ENCODE results near the gene AFTPH.

Gene AFTPH

DNA sequence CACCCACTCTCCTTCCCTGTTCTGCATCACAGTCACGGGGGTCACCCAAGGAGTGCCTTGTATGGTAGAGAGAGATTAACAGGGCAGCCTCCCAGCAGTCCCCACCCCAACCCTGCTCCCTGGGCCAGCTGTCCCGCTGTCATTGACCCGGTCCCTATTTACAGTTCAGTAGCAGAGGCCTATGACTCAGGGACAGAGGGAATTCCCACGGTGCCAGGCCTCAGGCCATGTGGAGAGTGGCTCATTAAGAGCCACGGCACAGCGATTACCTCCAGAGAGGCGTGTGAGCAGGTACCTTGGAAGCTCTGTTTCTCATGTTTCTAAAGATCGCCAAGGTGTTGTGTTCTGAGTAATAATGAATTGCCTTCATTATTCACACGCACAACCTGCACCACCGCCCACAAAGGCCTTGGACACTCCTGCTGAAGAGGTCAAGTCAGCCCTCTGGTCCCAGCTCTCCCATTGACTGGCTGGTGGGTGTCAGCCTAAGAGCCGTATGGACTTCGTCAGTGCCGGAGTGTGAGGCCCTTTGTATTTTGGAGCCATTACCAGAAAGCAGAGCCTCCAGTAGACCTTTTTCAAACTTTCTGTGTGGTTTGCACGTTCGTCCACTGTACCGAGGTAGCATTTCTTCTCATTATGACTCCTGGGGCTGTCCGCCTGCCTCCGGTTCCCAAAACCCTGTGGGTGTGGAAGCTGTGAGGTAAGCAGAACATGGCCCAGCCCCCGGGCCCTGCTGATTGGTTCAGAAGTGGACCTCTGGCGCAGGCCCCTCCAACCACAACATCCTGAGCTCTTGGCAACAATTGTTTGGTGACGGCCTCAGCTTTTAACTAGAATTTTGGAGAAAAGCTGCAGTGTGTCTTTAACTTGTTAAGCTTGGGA lies 82.6 kb downstream of the AFTPH start:
- DNase-seq (ENCODE audit: low read depth) = no peak
- H3K4me3 ChIP-seq (ENCODE audit: low read depth, low read length) = no peak overlapping the region

GRCh38 chr2:64607381-64608304 lies 83.5 kb downstream of the AFTPH start:
- no peak for DNase-seq (ENCODE audit: low read depth)
- H3K4me3 ChIP-seq (ENCODE audit: low read depth, low read length) = no peak overlapping the region

DNA sequence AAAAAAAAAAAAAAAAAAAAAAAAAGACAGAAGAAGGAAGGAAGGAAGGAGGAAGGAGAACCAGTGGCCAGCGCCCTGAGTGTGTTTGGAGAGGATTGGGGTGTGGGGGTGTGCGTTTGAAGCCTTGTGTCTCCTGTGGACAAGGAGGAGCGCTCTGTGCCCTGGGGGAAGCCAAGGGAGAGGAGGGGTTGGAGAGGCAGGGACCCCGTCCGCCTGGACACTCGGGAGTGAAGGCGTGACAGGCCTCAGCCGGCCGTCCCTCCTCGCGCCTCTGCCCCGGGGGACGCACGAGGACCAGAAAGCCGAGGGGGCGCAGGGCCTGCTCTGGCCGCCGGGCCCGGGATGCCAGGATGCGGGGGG lies 84.7 kb downstream of the AFTPH start:
- peak overlapping the region; percentile 32 for H3K4me3 ChIP-seq (ENCODE audit: low read depth, low read length)
- DNase-seq (ENCODE audit: low read depth) = no peak

GRCh38 chr2:64609227-64609941 lies 85.3 kb downstream of the AFTPH start:
- H3K4me3 ChIP-seq (ENCODE audit: low read depth, low read length) = peak overlapping the region; percentile 42
- no peak for DNase-seq (ENCODE audit: low read depth)

GRCh38 chr2:64609942-64610281 lies 85.8 kb downstream of the AFTPH start:
- no peak for DNase-seq (ENCODE audit: low read depth)
- H3K4me3 ChIP-seq (ENCODE audit: low read depth, low read length) = no peak overlapping the region

DNA sequence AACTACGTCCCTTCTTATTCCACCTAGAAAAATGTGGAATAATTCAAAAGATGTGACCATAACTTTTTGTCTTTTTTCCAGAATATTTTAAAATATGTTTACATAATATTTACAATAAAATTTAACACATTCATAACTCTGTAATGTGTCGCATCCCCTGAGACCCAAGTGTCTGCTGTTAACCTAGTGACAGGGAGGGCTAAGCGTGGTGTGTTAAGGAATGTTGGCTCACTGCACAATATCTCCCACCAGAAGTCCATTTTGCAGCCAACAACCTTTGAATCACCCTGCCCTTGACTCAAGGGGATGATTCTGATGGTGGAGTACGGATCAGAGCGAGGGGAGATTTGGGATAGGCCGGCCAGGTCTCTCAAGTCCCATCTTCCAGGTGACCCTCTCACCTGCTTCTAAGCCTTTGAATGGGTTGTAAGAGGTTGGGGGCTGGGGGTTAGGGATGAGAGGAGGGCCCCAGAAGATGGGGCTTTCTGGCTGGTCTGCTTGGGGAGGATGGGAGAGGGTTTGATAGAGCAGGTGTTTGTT lies 86.3 kb downstream of the AFTPH start:
- H3K4me3 ChIP-seq (ENCODE audit: low read depth, low read length) = no peak overlapping the region
- no peak for DNase-seq (ENCODE audit: low read depth)

GRCh38 chr2:64612575-64613195 lies 88.6 kb downstream of the AFTPH start:
- DNase-seq (ENCODE audit: low read depth) = no peak

GRCh38 chr2:64613276-64613675 lies 89.1 kb downstream of the AFTPH start:
- H3K4me3 ChIP-seq (ENCODE audit: low read depth, low read length) = no peak overlapping the region
- peak; percentile 41 for DNase-seq (ENCODE audit: low read depth)

More at GRCh38 chr2:64612575-64613195, 88.6 kb downstream of the AFTPH start:
- H3K4me3 ChIP-seq (ENCODE audit: low read depth, low read length) = no peak overlapping the region

- no peak for DNase-seq (ENCODE audit: low read depth)
- no peak overlapping the region for H3K4me3 ChIP-seq (ENCODE audit: low read depth, low read length)
These were observed 91.2 kb downstream of the AFTPH start for GRCh38 chr2:64615192-64615763.

DNA sequence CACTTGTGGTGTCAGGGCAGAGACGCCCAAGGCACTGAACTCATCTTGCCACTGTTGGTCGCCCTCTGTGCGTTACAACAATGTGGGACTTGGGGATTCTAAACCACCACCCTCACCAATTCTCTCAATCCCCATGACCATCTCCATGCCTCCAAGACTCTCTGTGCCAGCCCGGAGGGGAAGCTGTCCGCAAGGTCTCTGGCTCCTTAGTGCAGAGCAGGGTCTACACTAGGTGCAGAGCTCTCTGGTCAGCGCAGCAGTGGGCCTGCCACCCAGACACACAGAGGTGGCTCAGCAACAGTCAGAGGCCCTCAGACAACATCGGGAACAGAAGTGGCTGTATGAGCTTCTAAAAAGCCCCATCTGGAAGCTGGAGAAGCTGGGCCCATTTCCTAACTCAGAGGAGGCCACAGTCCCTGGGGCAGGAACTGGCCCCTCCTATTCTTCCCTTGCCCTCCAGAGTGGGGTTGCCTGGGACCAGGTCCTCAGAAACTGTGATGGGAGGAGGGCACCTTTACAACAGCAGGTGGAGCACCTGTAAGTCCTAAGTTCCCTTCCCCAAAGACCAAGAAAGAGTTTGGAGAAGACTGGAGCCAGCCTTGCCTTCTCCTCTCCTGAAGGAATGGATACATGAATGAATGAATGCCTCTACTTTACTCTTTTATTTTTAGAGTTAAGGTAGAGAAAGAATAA lies 91.9 kb downstream of the AFTPH start:
- H3K4me3 ChIP-seq (ENCODE audit: low read depth, low read length) = no peak overlapping the region
- DNase-seq (ENCODE audit: low read depth) = no peak

- H3K4me3 ChIP-seq (ENCODE audit: low read depth, low read length) = no peak overlapping the region
- no peak for DNase-seq (ENCODE audit: low read depth)
These were observed 93.6 kb downstream of the AFTPH start for GRCh38 chr2:64617631-64618151.

GRCh38 chr2:64620661-64621060 lies 96.5 kb downstream of the AFTPH start:
- H3K4me3 ChIP-seq (ENCODE audit: low read depth, low read length) = no peak overlapping the region
- DNase-seq (ENCODE audit: low read depth) = no peak

GRCh38 chr2:64622443-64623241 lies 98.5 kb downstream of the AFTPH start:
- no peak for DNase-seq (ENCODE audit: low read depth)
- H3K4me3 ChIP-seq (ENCODE audit: low read depth, low read length) = no peak overlapping the region

DNA sequence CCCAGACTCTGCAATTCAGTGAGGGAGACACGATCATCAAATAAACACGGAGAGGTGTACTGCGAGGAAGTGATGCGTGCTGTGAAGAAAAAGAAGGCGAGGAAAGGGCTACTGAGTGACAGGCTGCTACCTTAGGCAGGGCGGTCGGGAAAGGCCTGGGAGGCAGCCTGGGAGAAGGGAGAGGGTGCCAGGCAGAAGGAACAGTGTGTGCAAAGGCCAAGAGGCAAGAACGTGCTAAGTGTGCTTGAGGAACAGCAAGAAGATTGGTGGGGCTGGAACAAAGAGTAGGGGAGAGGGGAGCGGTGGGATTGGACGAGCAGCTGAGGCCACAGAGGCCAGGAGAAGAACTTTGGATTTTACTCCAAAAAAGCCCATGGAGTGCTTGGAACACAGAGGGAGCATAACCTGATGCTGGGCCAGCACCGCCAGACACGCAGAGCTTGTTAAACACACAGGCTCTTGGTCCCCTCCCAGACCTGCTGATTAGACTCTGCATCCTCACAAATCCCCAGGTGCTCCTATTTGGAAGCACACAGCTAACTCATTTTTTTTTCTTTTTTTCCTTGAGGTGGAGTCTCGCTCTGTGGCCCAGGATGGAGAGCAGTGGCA lies 99.2 kb downstream of the AFTPH start:
- no peak overlapping the region for H3K4me3 ChIP-seq (ENCODE audit: low read depth, low read length)
- DNase-seq (ENCODE audit: low read depth) = no peak

GRCh38 chr2:64624108-64624610 lies 100.0 kb downstream of the AFTPH start:
- H3K4me3 ChIP-seq (ENCODE audit: low read depth, low read length) = no peak overlapping the region
- no peak for DNase-seq (ENCODE audit: low read depth)

GRCh38 chr2:64624862-64625261 lies 100.7 kb downstream of the AFTPH start:
- H3K4me3 ChIP-seq (ENCODE audit: low read depth, low read length) = no peak overlapping the region
- no peak for DNase-seq (ENCODE audit: low read depth)

Measured in skeletal muscle cell (primary cell).